SK-N-DZ (cell line): Measurements from ENCODE around the gene PCDHGB2. TPM values are rescaled to one million over a fixed set of nuclear protein-coding genes. Genes with fewer than 3 reads are reported as not detected.
"Not testable (repeated sequence)": the region's sequence is repeated elsewhere in the genome, so short reads cannot be mapped to it uniquely, and the experiment has no call there.

Experiments used
- DNase-seq: peaks from one replicate; pipeline ENCODE4 v3.0.0-alpha.2; 2015; ENCODE audit warnings: low spot score
- polyA plus RNA-seq, 2 experiments: library from polyadenylated mRNA; depleted of rRNA; stranded (reverse); fragments of >200 nt; gene quantifications; 2 replicates each; pipeline ENCODE4 v1.2.3, GENCODE V29; 2014

PCDHGB2 gene
- 0.20 and 0.78 TPM in 2 replicates for polyA plus RNA-seq (2014; cell fraction: cytosol; rRNA removed)
- 0.51 and 0.80 TPM in 2 replicates for polyA plus RNA-seq (2014; cell fraction: nucleus; rRNA removed)

DNA sequence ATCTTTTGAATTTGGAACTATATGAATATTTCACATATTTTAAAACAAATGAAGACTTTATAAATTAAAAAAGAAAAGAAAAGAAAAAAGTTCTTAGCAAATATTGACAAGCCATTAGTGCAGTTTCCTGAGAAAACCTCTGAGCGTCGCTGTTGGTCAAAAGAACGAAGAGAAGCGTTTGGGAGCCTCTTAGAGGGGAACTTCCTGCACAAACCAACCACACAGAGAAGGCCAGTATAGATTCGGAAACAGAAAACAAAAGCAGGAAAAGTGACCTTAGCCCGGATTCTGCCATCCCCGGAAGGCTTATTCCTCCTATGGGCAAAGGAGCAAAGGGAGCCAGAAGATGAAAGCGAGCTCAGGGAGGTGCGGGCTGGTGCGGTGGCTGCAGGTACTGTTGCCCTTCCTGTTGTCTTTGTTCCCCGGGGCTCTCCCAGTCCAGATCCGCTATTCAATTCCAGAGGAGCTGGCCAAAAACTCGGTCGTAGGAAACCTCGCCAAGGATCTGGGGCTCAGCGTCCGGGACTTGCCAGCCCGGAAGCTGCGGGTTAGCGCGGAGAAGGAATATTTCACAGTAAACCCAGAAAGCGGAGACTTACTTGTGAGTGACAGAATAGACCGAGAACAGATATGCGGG lies at the start of gene PCDHGB2:
TSS of gene PCDHGB2 (plus strand) at position 205 of the 637 bp plus-strand sequence. CDS start at position 347, 142 bp downstream.
- DNase-seq: peak; percentile 11

DNA sequence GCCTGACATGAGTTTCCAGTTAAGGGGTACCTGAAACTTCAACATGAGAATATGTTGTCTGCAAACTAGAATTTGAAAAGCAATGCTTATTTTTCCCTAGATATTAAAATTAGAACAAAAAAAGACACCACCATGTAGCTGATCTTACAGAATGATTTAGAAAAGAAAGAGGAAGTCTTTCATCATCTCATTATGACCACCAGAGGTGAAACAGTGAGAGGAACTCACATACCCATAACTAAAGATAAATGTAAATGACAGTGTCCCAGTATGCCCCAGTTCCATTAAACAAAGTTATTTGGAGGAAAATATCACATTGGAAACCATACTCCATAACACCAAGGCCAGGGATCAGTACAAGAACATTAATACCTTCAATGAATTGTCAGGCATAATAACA lies 46.1 kb upstream of the PCDHGB2 start:
- DNase-seq: no peak

DNA sequence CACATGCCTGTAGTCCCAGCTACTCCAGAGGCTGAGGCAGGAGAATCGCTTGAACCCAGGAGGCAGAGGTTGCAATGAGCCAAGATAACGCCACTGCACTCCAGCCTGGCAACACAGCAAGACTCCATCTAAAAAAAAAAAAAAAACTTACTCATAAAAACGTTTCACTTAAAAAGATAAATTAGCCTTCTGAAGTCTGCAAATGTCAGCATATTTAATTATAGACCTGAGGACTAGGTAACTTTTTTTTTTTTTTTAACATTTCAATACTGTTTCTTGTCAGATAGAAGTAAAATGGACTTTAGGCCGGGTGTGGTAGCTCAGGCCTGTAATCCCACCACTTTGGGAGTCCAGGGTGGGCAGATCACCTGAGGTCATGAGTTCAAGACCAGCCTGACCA lies 42.8 kb upstream of the PCDHGB2 start:
- DNase-seq: not testable (repeated sequence)

DNA sequence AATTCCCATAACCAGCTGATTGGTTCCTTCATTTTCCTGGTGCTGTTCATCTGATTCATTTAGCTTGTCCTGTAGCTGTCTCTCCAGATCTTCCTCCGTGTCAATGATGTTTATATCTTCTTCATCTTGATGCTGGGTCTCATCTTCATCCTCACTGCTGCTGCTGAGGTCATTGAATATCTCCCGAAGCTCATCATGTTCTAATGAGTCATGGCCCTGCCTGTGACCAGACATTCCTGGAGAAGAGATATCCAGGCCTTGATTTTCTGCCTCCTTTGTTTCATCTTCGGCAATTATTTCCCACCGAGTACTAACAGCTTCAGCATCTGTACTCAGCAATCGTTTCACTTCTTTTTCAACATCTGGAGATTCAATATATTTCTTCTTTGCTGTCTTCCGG lies 40.6 kb upstream of the PCDHGB2 start:
- DNase-seq: no peak

DNA sequence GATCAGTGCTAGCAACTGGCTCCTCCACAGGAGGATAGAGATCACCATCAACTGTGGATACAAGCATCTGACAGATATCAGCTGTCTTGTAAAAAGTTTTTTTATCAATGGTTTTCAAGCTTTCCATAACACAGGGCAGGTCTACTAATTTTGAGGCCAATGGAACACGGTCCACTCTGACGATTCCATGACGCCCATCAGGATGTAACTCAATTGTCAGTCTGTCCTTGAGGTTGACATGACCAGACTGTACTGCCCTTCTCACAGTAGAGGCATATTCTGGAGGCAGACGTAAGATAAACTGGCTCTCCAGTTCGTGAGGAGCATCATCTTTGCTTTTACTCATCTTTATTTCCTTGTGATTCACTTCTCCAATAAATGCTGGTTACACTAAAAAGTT lies 40.1 kb upstream of the PCDHGB2 start:
- DNase-seq: no peak

DNA sequence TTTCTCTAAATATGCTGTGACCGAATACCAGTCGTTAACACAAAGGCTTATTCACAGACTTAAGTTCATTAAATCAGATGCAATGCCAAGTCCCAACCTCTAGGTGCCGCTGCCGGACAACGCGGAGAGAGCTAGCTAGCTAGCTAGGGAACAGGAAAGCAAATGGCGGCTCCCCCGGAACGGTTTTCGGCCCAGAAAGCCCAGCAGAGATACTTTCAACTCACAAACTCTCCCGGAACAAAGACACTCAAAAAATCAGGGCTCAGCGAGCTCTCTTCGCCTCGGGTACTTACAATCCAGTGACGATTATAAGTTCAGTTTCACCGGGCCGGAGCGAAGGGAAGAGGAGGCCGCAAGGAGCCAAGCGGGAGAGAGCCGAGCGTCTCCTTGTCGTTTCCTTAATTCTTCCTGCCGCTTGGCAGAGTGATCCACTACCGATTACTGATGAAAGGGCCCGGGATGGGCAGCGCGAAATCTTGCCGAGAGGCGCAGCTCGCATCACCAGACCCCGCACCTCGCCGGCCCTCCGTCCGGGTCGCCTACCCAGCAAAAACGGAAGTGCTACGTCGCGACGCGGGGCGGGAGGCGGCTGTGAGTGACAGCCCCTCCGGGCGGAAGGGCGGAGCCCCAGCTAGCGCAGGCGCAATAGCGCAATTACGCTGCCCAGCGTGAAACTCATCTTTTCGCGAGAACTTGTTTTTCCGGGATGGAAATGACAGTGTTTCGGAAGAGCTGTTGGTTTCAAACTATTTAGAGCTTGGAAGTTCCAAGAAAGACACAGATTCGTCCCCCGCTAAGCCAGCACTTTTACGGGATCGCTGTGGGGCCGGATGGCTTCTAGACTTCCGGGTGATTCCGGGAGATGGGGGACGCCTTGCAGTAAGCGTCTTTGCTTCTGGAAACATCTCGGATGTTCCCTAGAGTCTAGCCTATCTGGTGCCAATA lies 39.3 kb upstream of the PCDHGB2 start, which contains the start of gene TAF7:
TSS of gene TAF7 (minus strand) at position 560 of the 945 bp plus-strand sequence. CDS start 740 bp downstream, outside the sequence.
- DNase-seq: peak; percentile 96

DNA sequence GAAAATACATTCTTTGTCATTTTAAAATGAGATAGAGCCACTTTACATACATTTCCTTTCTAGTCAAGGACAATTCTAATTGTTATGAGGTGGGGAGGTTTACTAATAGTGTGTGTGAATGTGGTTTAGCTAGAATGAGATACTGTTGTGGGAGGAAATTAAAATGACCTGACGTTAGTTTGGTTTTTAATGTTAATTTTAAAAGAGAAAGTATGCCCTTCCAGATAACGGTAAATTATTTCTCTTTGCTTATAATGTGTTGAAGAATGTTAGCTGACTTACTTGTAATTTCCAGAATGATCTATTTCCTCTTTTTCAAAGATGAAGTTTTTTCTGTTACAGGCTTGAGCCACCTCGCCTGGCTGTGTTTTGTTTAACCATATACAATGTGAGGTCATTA lies 37.5 kb upstream of the PCDHGB2 start:
- no peak for DNase-seq

DNA sequence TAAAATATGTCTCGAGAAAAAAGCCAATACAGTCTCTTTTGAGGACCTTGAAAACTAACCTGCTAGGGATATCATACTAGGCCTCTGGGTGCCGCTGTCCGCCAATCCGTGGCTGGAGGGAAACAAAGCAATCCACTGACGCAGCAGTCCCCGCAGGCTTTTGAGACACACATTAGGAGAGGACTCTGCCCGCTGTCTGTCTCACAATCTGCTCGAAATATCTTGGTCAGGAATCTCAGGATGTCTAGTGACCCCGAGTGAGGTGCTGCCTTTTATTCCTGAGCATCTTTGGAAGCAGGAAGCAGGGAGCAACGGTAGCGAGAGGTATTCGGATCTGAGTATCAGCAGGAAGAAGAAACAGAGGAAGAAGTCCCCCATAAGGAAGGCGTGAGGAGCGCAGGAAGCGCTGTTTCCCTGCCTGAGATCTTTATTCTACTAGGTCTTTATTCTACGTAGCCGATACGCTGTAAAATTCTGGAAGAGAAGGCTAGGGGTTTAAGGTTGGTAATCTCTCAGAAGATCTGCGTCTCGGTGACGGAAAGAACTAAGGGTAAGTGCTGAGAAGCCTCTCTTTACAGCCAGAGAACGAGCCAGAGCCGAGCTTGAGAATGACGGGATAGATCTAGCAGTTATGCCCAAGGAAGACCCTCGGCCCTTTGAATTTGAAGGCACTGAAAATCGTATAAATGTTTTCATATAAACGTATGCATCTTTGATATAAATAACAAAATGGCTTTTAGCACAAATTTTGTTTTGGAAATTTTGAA lies 33.5 kb upstream of the PCDHGB2 start:
- DNase-seq: peak; percentile 72

DNA sequence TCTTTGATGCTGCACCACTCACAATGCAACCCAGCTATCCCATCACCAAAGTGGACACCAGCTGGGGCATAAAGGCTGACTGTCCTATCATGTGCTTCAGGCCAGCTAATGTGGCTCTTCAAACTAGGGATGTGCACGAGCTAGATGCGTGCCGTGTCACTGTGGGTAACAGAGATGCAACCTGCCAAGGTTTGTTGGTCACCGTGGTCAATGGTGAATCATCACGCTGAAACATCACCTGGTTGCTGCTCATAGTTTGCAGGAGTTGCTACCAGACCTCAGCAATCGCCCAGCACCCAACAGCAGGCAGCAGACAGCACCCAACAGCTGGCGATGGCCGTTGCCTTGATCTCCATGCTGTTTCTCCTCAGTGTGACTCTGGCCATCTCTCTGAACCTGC lies 31.6 kb upstream of the PCDHGB2 start:
- DNase-seq: no peak

DNA sequence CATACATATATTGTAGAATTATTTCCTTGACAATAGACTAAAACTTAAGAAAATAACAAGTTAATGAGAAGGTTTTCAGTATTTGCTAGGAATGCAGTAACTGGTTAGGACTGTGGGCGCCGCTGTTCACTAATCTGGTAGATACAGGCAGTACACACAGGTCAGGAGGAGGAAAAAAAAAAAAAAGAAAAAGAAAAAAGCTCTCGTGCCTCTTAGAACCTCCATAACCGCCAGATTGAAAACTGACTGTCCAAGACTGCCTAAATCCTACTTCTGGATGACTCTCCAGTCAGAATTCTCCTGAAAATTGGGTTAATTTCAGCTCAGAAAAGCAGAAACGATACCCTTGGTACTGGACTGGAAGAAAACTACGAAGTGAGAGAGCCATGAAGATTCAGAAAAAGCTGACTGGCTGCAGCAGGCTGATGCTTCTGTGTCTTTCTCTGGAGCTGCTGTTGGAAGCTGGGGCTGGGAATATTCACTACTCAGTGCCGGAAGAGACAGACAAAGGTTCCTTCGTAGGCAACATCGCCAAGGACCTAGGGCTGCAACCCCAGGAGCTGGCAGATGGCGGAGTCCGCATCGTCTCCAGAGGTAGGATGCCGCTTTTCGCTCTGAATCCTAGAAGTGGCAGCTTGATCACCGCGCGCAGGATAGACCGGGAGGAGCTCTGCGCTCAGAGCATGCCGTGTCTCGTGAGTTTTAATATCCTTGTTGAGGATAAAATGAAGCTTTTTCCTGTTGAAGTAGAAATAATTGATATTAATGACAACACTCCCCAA lies 29.3 kb upstream of the PCDHGB2 start, which contains the start of gene PCDHGA1:
TSS of gene PCDHGA1 (plus strand) at position 216 of the 782 bp plus-strand sequence.
- DNase-seq: peak; percentile 74

DNA sequence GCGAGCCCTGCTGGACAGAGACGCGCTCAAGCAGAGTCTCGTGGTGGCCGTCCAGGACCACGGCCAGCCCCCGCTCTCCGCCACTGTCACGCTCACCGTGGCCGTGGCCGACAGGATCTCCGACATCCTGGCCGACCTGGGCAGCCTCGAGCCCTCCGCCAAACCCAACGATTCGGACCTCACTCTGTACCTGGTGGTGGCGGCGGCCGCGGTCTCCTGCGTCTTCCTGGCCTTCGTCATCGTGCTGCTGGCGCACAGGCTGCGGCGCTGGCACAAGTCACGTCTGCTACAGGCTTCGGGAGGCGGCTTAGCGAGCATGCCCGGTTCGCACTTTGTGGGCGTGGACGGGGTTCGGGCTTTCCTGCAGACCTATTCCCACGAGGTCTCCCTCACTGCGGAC lies 27.2 kb upstream of the PCDHGB2 start:
- DNase-seq: not testable (repeated sequence)

DNA sequence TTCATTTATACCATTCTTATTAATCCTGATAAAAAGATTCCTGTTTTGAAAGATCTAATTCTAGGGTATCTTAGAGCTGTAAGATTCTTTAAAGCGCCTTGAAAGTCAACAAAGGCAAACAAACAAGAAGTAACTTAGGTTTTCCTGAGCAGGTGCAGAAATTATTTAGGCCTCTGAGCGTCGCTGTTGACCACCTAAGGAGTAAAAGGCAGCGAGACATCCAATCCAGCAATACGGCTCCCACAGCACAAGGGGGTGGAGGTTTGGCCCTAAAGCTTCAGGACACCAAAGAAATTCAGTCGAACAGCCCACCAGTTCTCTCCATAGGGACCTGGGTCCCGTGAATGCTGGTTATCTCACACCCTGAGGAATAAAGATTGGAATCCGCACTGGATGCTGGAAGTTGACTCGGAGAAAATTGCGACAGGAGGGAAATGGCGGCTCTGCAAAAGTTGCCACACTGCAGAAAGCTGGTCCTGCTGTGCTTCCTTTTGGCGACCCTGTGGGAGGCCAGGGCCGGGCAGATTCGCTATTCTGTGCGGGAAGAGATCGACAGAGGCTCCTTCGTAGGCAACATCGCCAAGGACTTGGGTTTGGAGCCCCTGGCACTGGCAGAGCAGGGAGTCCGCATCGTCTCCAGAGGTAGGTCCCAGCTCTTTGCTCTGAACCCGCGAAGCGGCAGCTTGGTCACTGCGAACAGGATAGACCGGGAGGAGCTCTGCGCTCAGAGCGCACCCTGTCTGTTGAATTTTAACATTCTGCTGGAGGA lies 21.1 kb upstream of the PCDHGB2 start, which contains the start of gene PCDHGA2:
TSS of gene PCDHGA2 (plus strand) at position 223 of the 769 bp plus-strand sequence.
- peak; percentile 29 for DNase-seq

DNA sequence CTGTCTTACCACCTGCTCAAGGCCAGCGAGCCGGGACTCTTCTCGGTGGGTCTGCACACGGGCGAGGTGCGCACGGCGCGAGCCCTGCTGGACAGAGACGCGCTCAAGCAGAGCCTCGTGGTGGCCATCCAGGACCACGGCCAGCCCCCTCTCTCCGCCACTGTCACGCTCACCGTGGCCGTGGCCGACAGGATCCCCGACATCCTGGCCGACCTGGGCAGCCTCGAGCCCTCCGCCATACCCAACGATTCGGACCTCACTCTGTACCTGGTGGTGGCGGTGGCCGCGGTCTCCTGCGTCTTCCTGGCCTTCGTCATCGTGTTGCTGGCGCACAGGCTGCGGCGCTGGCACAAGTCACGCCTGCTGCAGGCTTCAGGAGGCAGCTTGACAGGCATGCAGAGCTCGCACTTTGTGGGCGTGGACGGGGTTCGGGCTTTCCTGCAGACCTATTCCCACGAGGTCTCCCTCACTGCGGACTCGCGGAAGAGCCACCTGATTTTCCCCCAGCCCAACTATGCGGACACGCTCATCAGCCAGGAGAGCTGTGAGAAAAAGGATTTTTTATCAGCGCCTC lies 18.9 kb upstream of the PCDHGB2 start:
- DNase-seq: not testable (repeated sequence)

DNA sequence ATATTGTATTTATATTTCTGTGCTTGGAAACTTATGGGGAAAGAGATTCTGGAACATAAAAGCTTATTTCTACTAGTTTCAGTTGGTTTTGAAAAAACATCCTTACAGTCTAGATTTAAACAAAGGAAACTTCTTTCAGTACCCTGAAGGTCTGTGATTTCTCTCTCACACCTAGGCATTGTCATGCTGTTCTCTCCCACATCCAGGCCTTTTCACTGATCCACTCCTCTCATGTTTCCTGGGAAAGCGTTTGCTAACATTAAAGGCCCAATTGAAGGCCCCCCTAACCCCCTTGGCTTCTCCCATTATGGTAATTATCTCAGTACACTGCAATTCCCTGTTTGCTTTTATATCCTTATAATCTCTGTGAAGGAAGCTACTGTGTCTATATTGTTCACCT lies 17.0 kb upstream of the PCDHGB2 start:
- DNase-seq: no peak

DNA sequence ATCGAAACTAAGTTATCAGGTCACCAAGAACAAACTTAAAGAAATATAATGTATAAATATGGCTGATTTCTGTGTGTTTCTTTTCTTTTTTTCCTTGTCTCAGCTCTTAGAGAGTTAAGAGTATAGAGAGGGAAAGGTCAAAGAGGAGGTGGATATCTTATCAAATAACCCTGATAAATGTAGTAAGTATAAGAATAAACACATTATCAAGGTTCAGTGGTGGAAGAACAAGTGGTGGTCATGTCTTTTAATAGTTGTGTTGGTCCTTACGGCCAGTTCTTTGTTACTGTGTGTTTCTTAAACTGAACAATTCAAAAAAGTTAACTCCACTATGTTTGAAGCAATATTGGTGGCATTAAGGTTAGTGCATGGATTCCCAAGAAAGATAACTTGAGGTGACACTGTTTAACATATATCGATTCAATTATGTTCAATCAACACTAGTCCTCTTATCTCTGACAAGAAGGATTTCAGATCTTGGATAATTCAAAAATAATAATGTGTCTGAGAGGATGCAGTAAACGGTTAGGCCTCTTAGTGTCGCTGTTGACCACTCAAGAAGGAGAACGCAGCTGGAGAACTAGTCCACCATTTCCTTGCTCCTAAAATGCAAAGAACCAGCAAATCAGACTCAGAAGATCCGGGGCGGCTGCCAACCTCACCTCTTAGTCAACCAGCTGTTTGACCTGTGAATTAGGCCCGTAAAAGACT lies 16.4 kb upstream of the PCDHGB2 start, which contains the start of gene PCDHGA3:
TSS of gene PCDHGA3 (plus strand) at position 588 of the 711 bp plus-strand sequence. CDS start 205 bp downstream, outside the sequence.
- DNase-seq: peak; percentile 67

DNA sequence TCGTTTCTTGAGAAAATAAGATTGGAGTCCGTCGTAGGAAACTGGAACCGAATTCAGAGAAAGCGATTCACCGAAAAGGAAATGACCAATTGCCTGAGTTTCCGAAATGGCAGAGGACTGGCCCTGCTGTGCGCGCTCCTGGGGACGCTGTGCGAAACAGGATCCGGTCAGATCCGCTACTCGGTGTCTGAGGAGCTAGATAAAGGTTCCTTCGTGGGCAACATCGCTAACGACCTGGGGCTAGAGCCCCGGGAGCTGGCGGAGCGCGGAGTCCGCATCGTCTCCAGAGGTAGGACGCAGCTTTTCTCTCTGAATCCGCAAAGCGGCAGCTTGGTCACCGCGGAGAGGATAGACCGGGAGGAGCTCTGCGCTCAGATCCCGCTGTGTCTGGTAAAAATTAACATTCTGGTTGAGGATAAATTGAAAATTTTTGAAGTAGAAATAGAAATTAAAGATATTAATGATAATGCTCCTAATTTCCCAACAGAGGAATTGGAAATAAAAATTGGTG lies 15.8 kb upstream of the PCDHGB2 start:
- DNase-seq: no peak

DNA sequence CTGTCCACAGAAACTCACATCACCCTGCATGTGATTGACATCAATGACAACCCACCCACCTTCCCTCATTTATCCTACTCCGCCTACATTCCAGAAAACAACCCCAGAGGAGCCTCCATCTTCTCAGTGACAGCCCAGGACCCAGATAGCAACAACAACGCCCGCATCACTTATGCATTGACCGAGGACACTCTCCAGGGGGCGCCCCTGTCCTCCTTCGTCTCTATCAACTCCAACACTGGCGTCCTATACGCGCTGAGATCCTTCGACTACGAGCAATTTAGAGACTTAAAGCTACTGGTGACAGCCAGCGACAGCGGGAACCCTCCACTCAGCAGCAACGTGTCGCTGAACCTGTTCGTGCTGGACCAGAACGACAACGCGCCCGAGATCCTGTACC lies 14.5 kb upstream of the PCDHGB2 start:
- DNase-seq: no peak

DNA sequence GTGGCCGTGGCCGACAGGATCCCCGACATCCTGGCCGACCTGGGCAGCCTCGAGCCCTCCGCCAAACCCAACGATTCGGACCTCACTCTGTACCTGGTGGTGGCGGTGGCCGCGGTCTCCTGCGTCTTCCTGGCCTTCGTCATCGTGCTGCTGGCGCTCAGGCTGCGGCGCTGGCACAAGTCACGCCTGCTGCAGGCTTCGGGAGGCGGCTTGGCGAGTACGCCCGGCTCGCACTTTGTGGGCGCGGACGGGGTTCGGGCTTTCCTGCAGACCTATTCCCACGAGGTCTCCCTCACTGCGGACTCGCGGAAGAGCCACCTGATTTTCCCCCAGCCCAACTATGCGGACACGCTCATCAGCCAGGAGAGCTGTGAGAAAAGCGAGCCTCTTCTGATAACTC lies 13.8 kb upstream of the PCDHGB2 start:
- DNase-seq: not testable (repeated sequence)
